ENCODE results near the gene LRRC3.

DNA sequence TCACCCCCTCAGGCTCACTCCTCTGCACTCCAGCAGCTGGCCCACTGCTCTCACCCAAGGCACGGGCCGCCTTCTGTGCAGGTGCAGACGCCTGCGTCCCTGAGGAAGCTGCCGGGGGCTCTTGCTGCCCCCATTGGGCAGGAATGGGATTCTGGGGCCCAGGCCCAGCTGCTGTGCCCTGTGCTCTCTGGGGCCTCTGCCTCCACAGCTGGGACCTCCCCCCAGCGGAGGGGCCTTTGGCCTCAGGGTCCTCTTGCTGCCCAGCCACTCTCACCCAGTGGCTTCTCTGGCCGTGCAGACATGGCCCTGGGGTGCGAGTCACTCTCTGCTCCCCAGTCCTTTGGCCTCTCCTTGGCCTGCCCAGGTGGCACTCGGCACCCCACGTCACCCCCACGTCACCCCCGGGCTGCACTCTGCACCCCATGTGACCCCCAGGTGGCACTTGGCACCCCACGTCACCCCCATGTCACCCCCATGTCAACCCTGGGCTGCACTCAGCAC, 19.1 kb upstream of the LRRC3 start:
- TF ChIP-seq, protein P1, sequence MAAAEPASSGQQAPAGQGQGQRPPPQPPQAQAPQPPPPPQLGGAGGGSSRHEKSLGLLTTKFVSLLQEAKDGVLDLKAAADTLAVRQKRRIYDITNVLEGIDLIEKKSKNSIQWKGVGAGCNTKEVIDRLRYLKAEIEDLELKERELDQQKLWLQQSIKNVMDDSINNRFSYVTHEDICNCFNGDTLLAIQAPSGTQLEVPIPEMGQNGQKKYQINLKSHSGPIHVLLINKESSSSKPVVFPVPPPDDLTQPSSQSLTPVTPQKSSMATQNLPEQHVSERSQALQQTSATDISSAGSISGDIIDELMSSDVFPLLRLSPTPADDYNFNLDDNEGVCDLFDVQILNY (CRISPR knock-in tag; IDR thresholded peaks at IDR 0.05) = no peak
- TF ChIP-seq, protein P2, sequence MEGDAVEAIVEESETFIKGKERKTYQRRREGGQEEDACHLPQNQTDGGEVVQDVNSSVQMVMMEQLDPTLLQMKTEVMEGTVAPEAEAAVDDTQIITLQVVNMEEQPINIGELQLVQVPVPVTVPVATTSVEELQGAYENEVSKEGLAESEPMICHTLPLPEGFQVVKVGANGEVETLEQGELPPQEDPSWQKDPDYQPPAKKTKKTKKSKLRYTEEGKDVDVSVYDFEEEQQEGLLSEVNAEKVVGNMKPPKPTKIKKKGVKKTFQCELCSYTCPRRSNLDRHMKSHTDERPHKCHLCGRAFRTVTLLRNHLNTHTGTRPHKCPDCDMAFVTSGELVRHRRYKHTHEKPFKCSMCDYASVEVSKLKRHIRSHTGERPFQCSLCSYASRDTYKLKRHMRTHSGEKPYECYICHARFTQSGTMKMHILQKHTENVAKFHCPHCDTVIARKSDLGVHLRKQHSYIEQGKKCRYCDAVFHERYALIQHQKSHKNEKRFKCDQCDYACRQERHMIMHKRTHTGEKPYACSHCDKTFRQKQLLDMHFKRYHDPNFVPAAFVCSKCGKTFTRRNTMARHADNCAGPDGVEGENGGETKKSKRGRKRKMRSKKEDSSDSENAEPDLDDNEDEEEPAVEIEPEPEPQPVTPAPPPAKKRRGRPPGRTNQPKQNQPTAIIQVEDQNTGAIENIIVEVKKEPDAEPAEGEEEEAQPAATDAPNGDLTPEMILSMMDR (IDR thresholded peaks at IDR 0.05) = no peak
- TF ChIP-seq, protein P3, sequence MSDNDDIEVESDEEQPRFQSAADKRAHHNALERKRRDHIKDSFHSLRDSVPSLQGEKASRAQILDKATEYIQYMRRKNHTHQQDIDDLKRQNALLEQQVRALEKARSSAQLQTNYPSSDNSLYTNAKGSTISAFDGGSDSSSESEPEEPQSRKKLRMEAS (CRISPR knock-in tag; IDR thresholded peaks at IDR 0.05) = no peak
- TF ChIP-seq JUN (CRISPR knock-in tag; IDR thresholded peaks at IDR 0.05) (no peak), MXD4 (CRISPR knock-in tag; IDR thresholded peaks at IDR 0.05; ENCODE audit: borderline replicate concordance) (no peak), TEAD1 (CRISPR knock-in tag; IDR thresholded peaks at IDR 0.05) (no peak), SMAD4 (CRISPR knock-in tag; IDR thresholded peaks at IDR 0.05) (no peak), ESRRA (CRISPR knock-in tag; IDR thresholded peaks at IDR 0.05; ENCODE audit: borderline replicate concordance) (no peak)
- TF ChIP-seq, protein P4, sequence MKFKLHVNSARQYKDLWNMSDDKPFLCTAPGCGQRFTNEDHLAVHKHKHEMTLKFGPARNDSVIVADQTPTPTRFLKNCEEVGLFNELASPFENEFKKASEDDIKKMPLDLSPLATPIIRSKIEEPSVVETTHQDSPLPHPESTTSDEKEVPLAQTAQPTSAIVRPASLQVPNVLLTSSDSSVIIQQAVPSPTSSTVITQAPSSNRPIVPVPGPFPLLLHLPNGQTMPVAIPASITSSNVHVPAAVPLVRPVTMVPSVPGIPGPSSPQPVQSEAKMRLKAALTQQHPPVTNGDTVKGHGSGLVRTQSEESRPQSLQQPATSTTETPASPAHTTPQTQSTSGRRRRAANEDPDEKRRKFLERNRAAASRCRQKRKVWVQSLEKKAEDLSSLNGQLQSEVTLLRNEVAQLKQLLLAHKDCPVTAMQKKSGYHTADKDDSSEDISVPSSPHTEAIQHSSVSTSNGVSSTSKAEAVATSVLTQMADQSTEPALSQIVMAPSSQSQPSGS (CRISPR knock-in tag; IDR thresholded peaks at IDR 0.05; ENCODE audit: borderline replicate concordance, low read depth) = no peak
- TF ChIP-seq, protein P5, sequence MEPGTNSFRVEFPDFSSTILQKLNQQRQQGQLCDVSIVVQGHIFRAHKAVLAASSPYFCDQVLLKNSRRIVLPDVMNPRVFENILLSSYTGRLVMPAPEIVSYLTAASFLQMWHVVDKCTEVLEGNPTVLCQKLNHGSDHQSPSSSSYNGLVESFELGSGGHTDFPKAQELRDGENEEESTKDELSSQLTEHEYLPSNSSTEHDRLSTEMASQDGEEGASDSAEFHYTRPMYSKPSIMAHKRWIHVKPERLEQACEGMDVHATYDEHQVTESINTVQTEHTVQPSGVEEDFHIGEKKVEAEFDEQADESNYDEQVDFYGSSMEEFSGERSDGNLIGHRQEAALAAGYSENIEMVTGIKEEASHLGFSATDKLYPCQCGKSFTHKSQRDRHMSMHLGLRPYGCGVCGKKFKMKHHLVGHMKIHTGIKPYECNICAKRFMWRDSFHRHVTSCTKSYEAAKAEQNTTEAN (CRISPR knock-in tag; IDR thresholded peaks at IDR 0.05) = no peak
